Gastroesophageal sphincter (tissue), 4 donors: ENCODE results near the gene UNC13C. TPM values are rescaled to one million over a fixed set of nuclear protein-coding genes. Genes with fewer than 3 reads are reported as not detected.
"Not testable (repeated sequence)": the region's sequence is repeated elsewhere in the genome, so short reads cannot be mapped to it uniquely, and the experiment has no call there.

Experiments used
- ATAC-seq: fragments of 150-250 bp; one replicate; pipeline ENCODE4 v1.9.1; 2016; ENCODE audit warnings: mild to moderate bottlenecking, moderate library complexity
- H3K27ac ChIP-seq, 4 donors: fragments of 200-600 bp; sonication (generic) in 3 of 4; 1 replicate in 3 of 4; 2 replicates in 1 of 4; pipeline ENCODE4 v1.5.1; 2016 to 2019
- H3K27me3 ChIP-seq: fragments of 200-600 bp; sonication (generic); one replicate; pipeline ENCODE4 v1.5.1; 2019
- H3K36me3 ChIP-seq, 2 donors: fragments of 200-600 bp; sonication (generic); one replicate each; pipeline ENCODE4 v1.5.1; 2019; ENCODE audit warnings: control low read depth in 1 of 2
- H3K4me1 ChIP-seq, 3 donors: fragments of 200-600 bp; sonication (generic); 1 replicate in 2 of 3; 2 replicates in 1 of 3; pipeline ENCODE4 v1.5.1; 2016 to 2019; ENCODE audit warnings: control low read depth in 2 of 3
- H3K4me3 ChIP-seq, 2 donors: fragments of 200-600 bp; sonication (generic); one replicate each; pipeline ENCODE4 v1.5.1; 2019; ENCODE audit warnings: mild to moderate bottlenecking in 1 of 2, moderate library complexity in 1 of 2
- H3K9me3 ChIP-seq, 3 donors: fragments of 200-600 bp; sonication (generic); one replicate each; pipeline ENCODE4 v1.5.1; 2017 to 2019; ENCODE audit warnings: control low read depth in 2 of 3
- EP300 ChIP-seq: sonication (generic); formaldehyde crosslinking; IDR thresholded peaks from one replicate; pipeline ENCODE4 v1.6.1; 2017; ENCODE audit warnings: antibody characterized with exemption, mild to moderate bottlenecking
- POLR2A ChIP-seq, 2 donors: fragments of 450-650 bp; IDR thresholded peaks; one replicate each; pipeline ENCODE4 v1.6.1; 2017; ENCODE audit warnings: antibody characterized with exemption in 2 of 2, mild to moderate bottlenecking in 2 of 2, moderate library complexity in 1 of 2
- POLR2AphosphoS5 ChIP-seq: sonication (generic); formaldehyde crosslinking; IDR thresholded peaks from one replicate; pipeline ENCODE4 v1.6.1; 2017; ENCODE audit warnings: antibody characterized with exemption
- WGBS, 2 donors: methylation state at CpG; one replicate each; pipeline ENCODE4 v1.1.5; 2018; ENCODE audit warnings: low coverage in 1 of 2; 5-methylcytosine and 5-hydroxymethylcytosine counted together
- total RNA-seq, 4 donors: library from RNA; depleted of rRNA; stranded (reverse); fragments of >200 nt; gene quantifications; one replicate each; pipeline ENCODE4 v1.1.0, GENCODE V29; 2016
- TF ChIP-seq, protein P1 (sequence below), 4 experiments: fragments of 200-600 bp in 2 of 4; fragments of 450-650 bp in 2 of 4; sonication (generic) in 1 of 4; IDR thresholded peaks; one replicate each; pipeline ENCODE4 v1.5.1; 2017 to 2019; ENCODE audit warnings: antibody characterized with exemption in 4 of 4, mild to moderate bottlenecking in 2 of 4, moderate library complexity in 2 of 4

Gene UNC13C
- total RNA-seq, 4 donors from 2014 or later: 0.89 to 13.9 (median 2.1) TPM

DNA sequence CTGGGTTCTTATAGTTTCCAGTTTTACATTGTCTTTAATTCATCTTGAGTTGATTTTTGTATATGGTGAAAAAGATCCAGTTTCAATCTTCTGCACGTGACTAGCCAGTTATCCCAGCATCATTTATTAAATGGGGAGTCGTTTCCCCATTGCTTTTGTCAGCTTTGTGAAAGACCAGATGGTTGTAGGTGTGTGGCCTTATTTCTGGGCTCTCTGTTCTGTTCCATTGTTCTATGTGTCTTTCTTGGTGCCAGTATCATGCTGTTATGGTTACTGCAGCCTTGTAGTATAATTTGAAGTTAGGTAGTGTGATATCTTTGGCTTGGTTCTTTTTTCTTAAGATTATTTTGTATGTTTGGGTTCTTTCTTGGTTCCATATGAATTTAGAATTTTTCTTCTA lies 432.2 kb downstream of the UNC13C start:
- TF ChIP-seq, protein P1, sequence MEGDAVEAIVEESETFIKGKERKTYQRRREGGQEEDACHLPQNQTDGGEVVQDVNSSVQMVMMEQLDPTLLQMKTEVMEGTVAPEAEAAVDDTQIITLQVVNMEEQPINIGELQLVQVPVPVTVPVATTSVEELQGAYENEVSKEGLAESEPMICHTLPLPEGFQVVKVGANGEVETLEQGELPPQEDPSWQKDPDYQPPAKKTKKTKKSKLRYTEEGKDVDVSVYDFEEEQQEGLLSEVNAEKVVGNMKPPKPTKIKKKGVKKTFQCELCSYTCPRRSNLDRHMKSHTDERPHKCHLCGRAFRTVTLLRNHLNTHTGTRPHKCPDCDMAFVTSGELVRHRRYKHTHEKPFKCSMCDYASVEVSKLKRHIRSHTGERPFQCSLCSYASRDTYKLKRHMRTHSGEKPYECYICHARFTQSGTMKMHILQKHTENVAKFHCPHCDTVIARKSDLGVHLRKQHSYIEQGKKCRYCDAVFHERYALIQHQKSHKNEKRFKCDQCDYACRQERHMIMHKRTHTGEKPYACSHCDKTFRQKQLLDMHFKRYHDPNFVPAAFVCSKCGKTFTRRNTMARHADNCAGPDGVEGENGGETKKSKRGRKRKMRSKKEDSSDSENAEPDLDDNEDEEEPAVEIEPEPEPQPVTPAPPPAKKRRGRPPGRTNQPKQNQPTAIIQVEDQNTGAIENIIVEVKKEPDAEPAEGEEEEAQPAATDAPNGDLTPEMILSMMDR (IDR thresholded peaks at IDR 0.05): no peak
- TF ChIP-seq POLR2AphosphoS5: no peak
- no peak for ATAC-seq
- H3K36me3 ChIP-seq: no peaks in the 10 kb centered on the region
- H3K4me3 ChIP-seq: no peak overlapping the region
- 18 to 29% methylated on average over 2 of the region's 2 CpGs for WGBS, 2 donors
- H3K4me1 ChIP-seq: no peaks in the 10 kb centered on the region
- H3K27me3 ChIP-seq: no peaks in the 10 kb centered on the region
- H3K27ac ChIP-seq: no peak overlapping the region
- no peaks in the 10 kb centered on the region for H3K9me3 ChIP-seq

DNA sequence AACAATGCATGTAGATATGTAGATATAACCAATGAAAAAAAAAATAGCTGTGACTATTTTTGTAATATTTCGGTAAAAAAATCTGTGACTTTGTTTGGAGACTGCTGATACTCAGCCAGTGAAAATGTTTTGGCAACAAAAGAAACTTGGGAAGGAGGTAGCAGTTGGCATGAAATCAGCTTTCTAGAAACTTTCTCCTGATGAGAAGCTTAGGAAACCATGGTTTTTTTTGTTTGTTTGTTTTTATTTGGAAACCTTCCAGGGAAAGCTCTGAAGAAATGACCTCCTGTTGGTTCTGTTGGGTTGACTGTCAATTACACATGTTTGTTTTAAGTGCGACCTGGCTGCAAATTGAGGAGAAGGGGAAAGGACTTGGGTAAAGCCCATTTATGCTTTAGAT lies 445.9 kb downstream of the UNC13C start:
- TF ChIP-seq, protein P1 (IDR thresholded peaks at IDR 0.05): no peak
- TF ChIP-seq POLR2A (IDR thresholded peaks at IDR 0.05) (no peak), POLR2AphosphoS5 (no peak), EP300 (no peak)
- Histone ChIP-seq H3K9me3 (peaks cover 0 to 7% (median 0%) of the 10 kb centered on the region in 3 donors), H3K27ac (no peak overlapping the region), H3K27me3 (no peaks in the 10 kb centered on the region), H3K4me3 (no peak overlapping the region), H3K36me3 (no peaks in the 10 kb centered on the region), H3K4me1 (no peaks in the 10 kb centered on the region)
- no peak for ATAC-seq
- 31 to 42% methylated on average over 1 to 2 of the region's 2 CpGs for WGBS, 2 donors

- 50 to 67% methylated on average over 1 to 4 of the region's 4 CpGs for WGBS, 2 donors
- TF ChIP-seq POLR2AphosphoS5: no peak
- TF ChIP-seq EP300: no peak
- no peak for TF ChIP-seq POLR2A (IDR thresholded peaks at IDR 0.05)
- TF ChIP-seq, protein P1 (IDR thresholded peaks at IDR 0.05): no peak
Measured at GRCh38 chr15:54428596-54428995, 450.4 kb downstream of the UNC13C start.

DNA sequence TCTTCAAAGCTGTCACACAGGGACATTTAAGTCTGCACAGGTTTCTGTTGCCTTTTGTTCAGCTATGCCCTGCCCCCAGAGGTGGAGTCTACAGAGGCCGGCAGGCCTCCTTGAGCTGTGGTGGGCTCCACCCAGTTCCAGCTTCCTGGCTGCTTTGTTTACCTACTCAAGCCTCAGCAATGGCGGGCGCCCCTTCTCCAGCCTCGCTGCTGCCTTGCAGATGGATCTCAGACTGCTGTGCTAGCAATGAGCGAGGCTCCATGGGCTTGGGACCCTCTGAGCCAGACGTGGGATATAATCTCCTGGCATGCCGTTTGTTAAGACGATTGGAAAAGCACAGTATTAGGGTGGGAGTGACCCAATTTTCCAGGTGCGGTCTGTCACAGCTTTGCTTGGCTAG lies 472.0 kb downstream of the UNC13C start:
- H3K4me1 ChIP-seq, H3K27me3 ChIP-seq, H3K4me3 ChIP-seq, ATAC-seq, H3K36me3 ChIP-seq, H3K27ac ChIP-seq: not testable (repeated sequence)
- peaks cover 0 to 49% (median 0%) of the 10 kb centered on the region in 3 donors for H3K9me3 ChIP-seq
- WGBS, 2 donors: 61 to 88% methylated on average over 3 to 5 of the region's 9 CpGs

More at GRCh38 chr15:54428596-54428995, 450.4 kb downstream of the UNC13C start:
- ATAC-seq: no peak
- no peak overlapping the region for H3K4me3 ChIP-seq
- no peaks in the 10 kb centered on the region for H3K27me3 ChIP-seq
- H3K9me3 ChIP-seq: peaks cover 0 to 7% (median 0%) of the 10 kb centered on the region in 3 donors
- no peaks in the 10 kb centered on the region for H3K4me1 ChIP-seq
- no peaks in the 10 kb centered on the region for H3K36me3 ChIP-seq
- no peak overlapping the region for H3K27ac ChIP-seq

DNA sequence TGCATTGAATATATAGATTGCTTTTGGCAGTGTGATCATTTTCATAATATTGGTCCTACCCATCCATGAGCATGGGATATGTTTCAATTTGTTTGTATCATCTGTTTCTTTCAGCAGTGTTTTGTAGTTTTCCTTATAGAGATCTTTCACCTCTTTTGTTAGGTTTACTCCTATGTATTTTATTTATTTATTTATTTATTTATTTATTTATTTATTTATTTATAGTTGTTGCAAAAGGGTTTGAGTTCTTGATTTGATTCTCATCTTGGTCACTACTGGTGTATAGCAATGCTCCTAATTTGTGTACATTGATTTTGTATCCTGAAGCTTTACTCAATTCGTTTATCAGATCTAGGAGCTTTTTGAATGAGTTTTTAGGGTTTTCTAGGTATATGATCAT lies 478.2 kb downstream of the UNC13C start:
- Histone ChIP-seq H3K4me1 (no peaks in the 10 kb centered on the region), H3K36me3 (no peaks in the 10 kb centered on the region), H3K4me3 (no peak overlapping the region), H3K9me3 (peaks cover 0 to 42% (median 0%) of the 10 kb centered on the region in 3 donors), H3K27me3 (no peaks in the 10 kb centered on the region), H3K27ac (no peak overlapping the region)
- no peak for ATAC-seq
- TF ChIP-seq, protein P1 (IDR thresholded peaks at IDR 0.05): no peak
- TF ChIP-seq POLR2AphosphoS5 (no peak), POLR2A (IDR thresholded peaks at IDR 0.05) (no peak), EP300 (no peak)
- 50 to 100% methylated on average over 1 of the region's 1 CpG for WGBS, 2 donors
